T-helper 2 cell treated with Interferon-gamma antibody and Interleukin-4, amounts not matched to agents 5 μg/mL and 100 μg/mL, for 36 hours (primary cell): Measurements from ENCODE around the gene JDP2.
"Not testable (repeated sequence)": the region's sequence is repeated elsewhere in the genome, so short reads cannot be mapped to it uniquely, and the experiment has no call there.

ENCODE experiments used
- DNase-seq: peaks from one replicate; pipeline ENCODE4 v3.0.0; 2021; ENCODE audit warnings: low spot score
- H3K27ac Mint-ChIP-seq: one replicate; pipeline ENCODE4 v1.8.0; 2021; ENCODE audit warnings: mild to moderate bottlenecking, mixed read lengths
- H3K27me3 Mint-ChIP-seq: one replicate; pipeline ENCODE4 v1.8.0; 2021; ENCODE audit warnings: low read depth, mixed read lengths
- H3K36me3 Mint-ChIP-seq: one replicate; pipeline ENCODE4 v1.8.0; 2021; ENCODE audit warnings: low read depth, mixed read lengths
- H3K4me1 Mint-ChIP-seq: one replicate; pipeline ENCODE4 v1.8.0; 2021; ENCODE audit warnings: low read depth, mixed read lengths
- H3K4me3 Mint-ChIP-seq: one replicate; pipeline ENCODE4 v1.8.0; 2022; ENCODE audit warnings: mild to moderate bottlenecking, moderate library complexity, mixed read lengths
- H3K9me3 Mint-ChIP-seq: one replicate; pipeline ENCODE4 v1.8.0; 2021; ENCODE audit warnings: mixed read lengths

JDP2 gene

GRCh38 chr14:75460394-75460793 is 32.6 kb downstream of the JDP2 start:
- Mint-ChIP-seq H3K9me3 (no peaks in the 10 kb centered on the region), H3K27ac (no peak overlapping the region), H3K4me1 (peaks cover 10% of the 10 kb centered on the region), H3K4me3 (no peak overlapping the region), H3K36me3 (no peaks in the 10 kb centered on the region), H3K27me3 (no peaks in the 10 kb centered on the region)
- no peak for DNase-seq

- no peaks in the 10 kb centered on the region for H3K27me3 Mint-ChIP-seq
- H3K4me3 Mint-ChIP-seq = no peak overlapping the region
- no peak for DNase-seq
- H3K36me3 Mint-ChIP-seq = no peaks in the 10 kb centered on the region
- H3K4me1 Mint-ChIP-seq = peaks cover 13% of the 10 kb centered on the region
- H3K9me3 Mint-ChIP-seq = no peaks in the 10 kb centered on the region
- no peak overlapping the region for H3K27ac Mint-ChIP-seq
These were observed 33.5 kb downstream of the JDP2 start for GRCh38 chr14:75461303-75461702.

- DNase-seq = no peak
- Mint-ChIP-seq H3K27me3 (no peaks in the 10 kb centered on the region), H3K4me1 (peaks cover 19% of the 10 kb centered on the region), H3K27ac (no peak overlapping the region), H3K36me3 (no peaks in the 10 kb centered on the region), H3K9me3 (no peaks in the 10 kb centered on the region), H3K4me3 (no peak overlapping the region)
These were observed 34.0 kb downstream of the JDP2 start for GRCh38 chr14:75461755-75462349.

- Mint-ChIP-seq H3K9me3 (no peaks in the 10 kb centered on the region), H3K27me3 (no peaks in the 10 kb centered on the region), H3K27ac (no peak overlapping the region), H3K36me3 (no peaks in the 10 kb centered on the region), H3K4me1 (peaks cover 12% of the 10 kb centered on the region), H3K4me3 (no peak overlapping the region)
- DNase-seq = no peak
These were observed 36.8 kb downstream of the JDP2 start for GRCh38 chr14:75464626-75465025.

GRCh38 chr14:75467763-75468162 is 39.9 kb downstream of the JDP2 start:
- no peaks in the 10 kb centered on the region for H3K27me3 Mint-ChIP-seq

GRCh38 chr14:75469164-75469563 is 41.3 kb downstream of the JDP2 start:
- Mint-ChIP-seq H3K36me3 (no peaks in the 10 kb centered on the region), H3K9me3 (no peaks in the 10 kb centered on the region)

More at GRCh38 chr14:75467763-75468162, 39.9 kb downstream of the JDP2 start:
- Mint-ChIP-seq H3K9me3 (no peaks in the 10 kb centered on the region), H3K4me3 (no peak overlapping the region), H3K27ac (no peak overlapping the region), H3K36me3 (no peaks in the 10 kb centered on the region), H3K4me1 (peaks cover 12% of the 10 kb centered on the region)
- no peak for DNase-seq

GRCh38 chr14:75469606-75470237 is 41.9 kb downstream of the JDP2 start:
- Mint-ChIP-seq H3K9me3 (no peaks in the 10 kb centered on the region), H3K4me3 (no peak overlapping the region), H3K36me3 (no peaks in the 10 kb centered on the region), H3K27me3 (peaks cover 5% of the 10 kb centered on the region), H3K27ac (no peak overlapping the region), H3K4me1 (peaks cover 12% of the 10 kb centered on the region)
- no peak for DNase-seq

More at GRCh38 chr14:75469164-75469563, 41.3 kb downstream of the JDP2 start:
- Mint-ChIP-seq H3K27ac (no peak overlapping the region), H3K4me1 (peaks cover 12% of the 10 kb centered on the region), H3K27me3 (peaks cover 5% of the 10 kb centered on the region), H3K4me3 (no peak overlapping the region)
- DNase-seq = no peak

- DNase-seq = no peak
- Mint-ChIP-seq H3K4me3 (no peak overlapping the region), H3K27ac (no peak overlapping the region), H3K27me3 (peaks cover 5% of the 10 kb centered on the region), H3K4me1 (peaks cover 12% of the 10 kb centered on the region), H3K9me3 (no peaks in the 10 kb centered on the region), H3K36me3 (no peaks in the 10 kb centered on the region)
These were observed 42.5 kb downstream of the JDP2 start for GRCh38 chr14:75470238-75470797.

- Mint-ChIP-seq H3K9me3 (no peaks in the 10 kb centered on the region), H3K4me1 (peaks cover 7% of the 10 kb centered on the region), H3K27me3 (peaks cover 5% of the 10 kb centered on the region), H3K36me3 (no peaks in the 10 kb centered on the region), H3K27ac (no peak overlapping the region), H3K4me3 (no peak overlapping the region)
- DNase-seq = no peak
These were observed 43.2 kb downstream of the JDP2 start for GRCh38 chr14:75471059-75471458.

GRCh38 chr14:75474127-75474526 is 46.3 kb downstream of the JDP2 start:
- H3K4me3 Mint-ChIP-seq, DNase-seq, H3K27ac Mint-ChIP-seq, H3K9me3 Mint-ChIP-seq, H3K4me1 Mint-ChIP-seq, H3K27me3 Mint-ChIP-seq, H3K36me3 Mint-ChIP-seq: not testable (repeated sequence)

GRCh38 chr14:75476274-75476995 is 48.6 kb downstream of the JDP2 start:
- peaks cover 5% of the 10 kb centered on the region for H3K27me3 Mint-ChIP-seq
- no peak for DNase-seq

GRCh38 chr14:75477881-75478280 is 50.1 kb downstream of the JDP2 start:
- Mint-ChIP-seq H3K9me3 (no peaks in the 10 kb centered on the region), H3K4me3 (no peak overlapping the region), H3K36me3 (no peaks in the 10 kb centered on the region), H3K27ac (no peak overlapping the region), H3K27me3 (peaks cover 5% of the 10 kb centered on the region), H3K4me1 (no peaks in the 10 kb centered on the region)
- DNase-seq = no peak

More at GRCh38 chr14:75476274-75476995, 48.6 kb downstream of the JDP2 start:
- no peaks in the 10 kb centered on the region for H3K4me1 Mint-ChIP-seq
- no peak overlapping the region for H3K27ac Mint-ChIP-seq
- H3K9me3 Mint-ChIP-seq = no peaks in the 10 kb centered on the region
- H3K4me3 Mint-ChIP-seq = no peak overlapping the region
- H3K36me3 Mint-ChIP-seq = no peaks in the 10 kb centered on the region

- H3K4me1 Mint-ChIP-seq = no peaks in the 10 kb centered on the region
- H3K27ac Mint-ChIP-seq = no peak overlapping the region
- H3K27me3 Mint-ChIP-seq = no peaks in the 10 kb centered on the region
- no peak overlapping the region for H3K4me3 Mint-ChIP-seq
- DNase-seq = no peak
- H3K36me3 Mint-ChIP-seq = no peaks in the 10 kb centered on the region
- H3K9me3 Mint-ChIP-seq = no peaks in the 10 kb centered on the region
These were observed 52.2 kb downstream of the JDP2 start for GRCh38 chr14:75479770-75480600.
